Fibroblast of skin of back (primary cell): ENCODE measurements around the gene BTBD8.

Experiments used
- DNase-seq: peaks from one replicate; pipeline ENCODE4 v3.0.0-alpha.2; 2013

BTBD8 gene

DNA sequence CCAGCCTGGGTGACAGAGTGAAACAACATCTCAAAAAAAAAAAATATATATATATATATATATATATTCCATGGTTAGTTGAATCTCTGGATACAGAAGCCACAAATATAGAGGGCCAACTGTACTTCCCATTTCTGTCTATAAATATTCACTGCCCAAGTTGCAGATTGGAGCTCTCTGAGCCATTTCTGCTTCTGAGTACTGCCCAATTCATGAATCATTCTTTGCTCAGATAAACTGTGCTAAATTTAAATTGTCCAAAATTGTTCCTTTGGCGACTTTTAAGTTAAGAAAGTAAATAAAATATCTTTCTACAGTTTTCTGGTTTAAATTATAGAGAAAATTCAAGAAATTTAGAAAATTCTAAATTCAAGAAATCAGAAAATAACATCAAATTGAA, 114.4 kb downstream of the BTBD8 start:
- no peak for DNase-seq

DNA sequence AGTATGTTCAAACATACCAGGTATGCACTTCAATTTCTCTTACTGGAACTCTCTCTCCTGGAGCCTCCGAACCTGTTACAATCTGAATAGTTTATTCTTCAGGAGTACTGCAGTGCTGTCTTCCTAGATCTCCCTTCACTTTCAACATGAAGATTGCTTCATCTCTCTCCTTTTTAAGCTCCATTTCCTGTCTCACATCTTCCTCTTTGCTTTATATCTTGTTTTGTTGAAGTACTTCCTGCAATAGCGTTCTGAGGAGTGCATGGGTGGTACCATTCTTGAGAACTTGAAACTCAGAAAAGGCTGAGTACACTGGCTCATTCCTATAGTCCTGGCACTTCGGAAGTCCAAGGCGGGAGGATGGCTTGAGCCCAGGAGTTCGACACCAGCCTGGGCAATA, 121.8 kb downstream of the BTBD8 start:
- no peak for DNase-seq

DNA sequence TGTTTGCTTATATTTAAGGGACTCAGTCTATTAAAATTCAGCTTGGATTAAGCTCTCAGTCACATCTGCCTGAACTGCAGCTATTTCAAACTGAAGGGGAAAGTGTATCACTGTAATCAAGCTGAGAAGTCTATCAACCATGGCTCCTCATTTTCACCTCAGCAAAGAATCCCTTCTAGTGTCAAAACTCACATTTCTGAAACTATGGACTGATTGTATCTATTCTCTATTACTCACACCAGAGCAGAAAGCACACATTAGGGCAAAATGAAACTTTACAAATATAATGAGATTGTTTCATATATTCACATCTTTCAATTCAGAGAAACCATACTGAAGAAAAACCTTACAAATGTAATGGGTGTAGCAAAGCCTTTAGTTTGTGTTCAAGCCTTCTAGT, 123.0 kb downstream of the BTBD8 start:
- no peak for DNase-seq

DNA sequence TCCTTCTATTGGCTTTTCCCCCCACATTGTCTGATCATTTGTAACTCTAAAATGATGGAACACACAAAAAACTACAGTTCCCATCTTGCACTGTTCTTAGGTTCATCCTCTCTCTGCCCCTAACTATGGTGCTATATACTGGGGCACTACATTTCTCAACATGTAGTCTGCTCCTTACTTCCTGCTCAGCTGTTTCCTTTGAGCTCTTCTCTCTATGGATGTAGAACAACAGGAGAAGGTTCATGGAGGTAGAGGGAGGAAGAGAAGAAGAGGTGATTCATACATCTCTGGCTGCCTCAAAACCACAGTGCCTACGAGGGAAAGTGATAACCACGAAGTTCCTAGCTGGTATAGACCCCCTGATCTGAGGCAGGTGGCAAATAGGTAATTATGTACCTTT, 130.6 kb downstream of the BTBD8 start:
- DNase-seq: peak; percentile 35

DNA sequence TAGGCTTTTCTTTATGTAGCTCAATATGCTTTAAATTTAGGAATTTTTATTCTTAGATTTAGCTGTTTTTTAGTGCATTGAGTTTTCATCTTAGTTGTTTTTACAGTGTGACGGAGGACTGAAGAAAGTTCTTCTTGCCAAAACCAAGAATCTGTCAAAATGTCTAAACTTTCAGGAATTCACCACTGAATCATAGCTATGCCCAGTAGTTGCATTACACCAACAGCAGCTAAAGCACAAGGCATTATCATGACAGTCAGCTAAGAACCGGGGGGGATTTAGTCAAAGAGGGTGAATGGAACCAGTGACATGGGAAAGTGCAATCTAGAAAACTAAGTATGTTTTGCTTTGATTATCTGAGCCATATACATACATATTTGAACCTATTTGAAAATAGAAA, 131.0 kb downstream of the BTBD8 start:
- peak; percentile 78 for DNase-seq

DNA sequence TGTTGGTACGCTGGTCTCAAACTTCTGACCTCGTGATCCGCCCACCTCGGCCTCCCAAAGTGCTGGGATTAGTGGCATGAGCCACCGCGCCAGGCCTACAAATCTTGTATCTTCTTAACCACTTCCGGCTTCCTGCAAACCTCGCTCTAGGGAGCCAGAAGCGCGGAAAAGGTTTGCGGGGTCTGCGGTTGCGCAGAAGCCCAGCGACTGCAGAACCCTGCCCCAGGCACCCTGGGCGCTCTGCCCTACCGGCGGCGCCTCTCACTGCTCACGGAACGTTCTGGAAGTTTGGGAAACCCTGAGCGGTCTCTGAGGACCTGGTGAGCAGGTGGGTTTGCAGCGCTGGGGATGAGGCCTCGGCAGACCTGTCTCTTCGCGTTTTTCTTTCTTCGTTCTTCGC, 137.6 kb downstream of the BTBD8 start, which contains the start of gene C1orf146:
Gene C1orf146, plus strand, starts transcription at position 195 of the 400 bp plus-strand sequence. CDS start 13,506 bp downstream, outside the sequence.
- no peak for DNase-seq

DNA sequence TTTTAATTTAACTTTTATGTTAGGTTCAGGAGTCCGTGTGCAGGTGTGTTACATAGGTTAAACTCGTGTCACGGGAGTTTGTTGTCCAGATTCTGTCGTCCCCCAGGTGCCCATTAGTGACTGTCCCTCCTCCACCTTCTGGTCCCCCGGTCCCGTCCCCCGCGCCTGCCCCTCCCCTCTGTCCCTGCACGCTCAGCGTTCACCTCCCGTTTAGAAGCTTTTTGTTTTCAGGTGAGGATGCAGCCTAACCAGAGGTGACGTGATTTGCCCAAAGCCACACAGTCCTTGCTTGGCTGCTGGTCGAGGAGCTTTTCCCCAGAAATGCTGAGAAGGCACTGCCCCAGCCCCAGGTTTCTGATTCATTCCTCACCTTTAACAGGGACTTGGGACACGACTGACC, 138.4 kb downstream of the BTBD8 start:
- DNase-seq: no peak

DNA sequence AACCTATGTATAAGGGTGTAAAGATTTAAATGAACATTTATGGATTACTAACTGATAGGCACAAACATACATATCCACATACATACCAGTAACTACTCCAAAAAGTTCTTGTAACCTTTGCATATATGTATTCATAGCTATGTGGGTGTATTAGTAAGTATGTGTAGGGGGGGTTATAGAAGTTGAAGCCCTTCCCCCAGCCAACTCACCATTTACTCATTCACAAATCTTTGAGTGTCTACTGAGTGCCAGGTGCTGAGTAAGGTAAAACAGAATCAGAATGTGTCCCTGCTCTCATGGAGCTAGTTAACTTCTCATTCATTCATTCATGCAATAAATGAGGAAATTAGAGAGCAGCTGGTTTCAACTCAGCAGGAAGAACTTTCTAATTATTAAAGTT, 138.9 kb downstream of the BTBD8 start:
- DNase-seq: no peak

DNA sequence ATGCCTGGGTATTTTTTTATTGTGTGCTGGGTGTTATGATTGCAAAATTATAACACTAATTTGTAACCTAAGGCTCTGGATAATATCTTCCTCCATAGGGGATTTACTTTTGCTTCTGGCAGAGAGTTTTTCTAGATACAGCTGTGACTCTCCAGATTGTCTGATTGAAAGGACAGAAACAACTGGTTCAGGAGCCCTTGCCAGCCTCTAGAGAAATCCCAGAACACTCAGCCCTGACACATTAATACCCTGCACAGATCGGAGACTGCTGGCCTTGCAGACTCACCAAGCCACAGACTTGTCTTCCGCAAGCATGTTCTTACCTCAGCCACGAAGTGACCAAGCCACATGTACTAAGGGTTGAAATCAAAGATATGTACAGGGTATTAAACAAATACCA, 148.3 kb downstream of the BTBD8 start:
- DNase-seq: no peak

DNA sequence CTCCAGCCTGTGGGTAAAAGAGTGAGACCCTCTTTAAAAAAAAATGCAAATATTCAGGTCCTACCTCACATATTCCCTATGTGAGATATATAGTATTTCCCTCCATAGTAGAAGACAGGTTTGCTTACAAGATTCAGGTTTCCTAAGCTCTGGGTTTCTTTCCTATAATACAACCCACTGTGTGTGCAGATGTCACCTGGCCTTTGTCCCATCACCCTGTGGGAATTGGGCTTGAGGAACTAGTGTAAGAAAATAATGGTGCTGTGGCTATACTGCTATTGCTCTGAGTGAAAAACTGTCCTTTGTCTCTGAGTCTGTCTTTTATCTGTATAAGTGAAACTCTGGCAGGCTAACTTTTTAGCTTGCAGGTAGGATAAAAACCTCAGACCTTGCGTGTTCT, 150.6 kb downstream of the BTBD8 start:
- DNase-seq: no peak
